ENCODE results near the gene SS18L1.

DNA sequence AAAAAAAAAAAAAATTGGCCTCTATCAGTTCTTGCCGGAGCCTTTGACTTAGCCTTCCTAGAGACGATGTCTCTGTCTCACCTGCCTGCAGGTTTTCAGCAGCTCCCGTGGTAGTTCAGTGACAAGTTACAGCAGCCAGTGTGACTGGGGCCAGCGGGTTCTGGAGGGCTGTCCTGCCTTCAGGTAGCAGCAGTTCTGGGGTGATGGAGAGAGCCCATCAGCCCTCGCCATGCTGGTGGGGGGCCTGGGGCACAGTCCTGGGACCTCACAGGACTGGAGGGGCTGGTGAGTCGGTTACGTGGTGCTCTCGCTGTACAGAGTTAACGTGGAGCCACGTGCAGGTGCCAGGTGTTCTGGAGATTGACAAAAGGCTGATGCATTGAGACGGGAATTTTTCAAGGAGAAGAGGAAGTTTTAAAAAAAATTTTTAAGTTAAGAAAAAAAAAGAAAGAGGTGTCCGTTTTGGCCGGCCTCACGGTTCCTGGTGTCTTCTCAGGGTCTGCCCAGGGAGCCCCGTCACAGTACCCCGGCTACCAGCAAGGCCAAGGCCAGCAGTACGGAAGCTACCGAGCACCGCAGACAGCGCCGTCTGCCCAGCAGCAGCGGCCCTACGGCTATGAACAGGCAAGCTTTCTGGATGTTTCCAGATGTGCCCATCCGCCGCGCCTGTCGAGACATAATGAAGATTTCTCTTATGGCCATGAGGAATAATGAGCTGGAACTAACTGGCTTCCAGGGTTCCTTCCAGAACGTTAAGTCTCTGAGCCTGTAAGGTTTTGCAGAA lies 30.6 kb downstream of the SS18L1 start:
- no peak for TF ChIP-seq CTCF (conservative IDR thresholded peaks at IDR 0.05; ENCODE audit: low read length)
- no peak for TF ChIP-seq EZH2phosphoT487 (IDR thresholded peaks at IDR 0.05; ENCODE audit: borderline replicate concordance)
